Right cardiac atrium (tissue), 5 donors: ENCODE results near the gene NPY4R2. TPM values are rescaled to one million over a fixed set of nuclear protein-coding genes. Genes with fewer than 3 reads are reported as not detected.
"Not testable (repeated sequence)": the region's sequence is repeated elsewhere in the genome, so short reads cannot be mapped to it uniquely, and the experiment has no call there.

Experiments
- ATAC-seq, 2 donors: fragments of 200-7000 bp; cut with Tn5 transposase; one replicate each; pipeline versions ENCODE4 v1.8.0 to v1.9.1; 2020; ENCODE audit warnings: moderate library complexity in 2 of 2, mild to moderate bottlenecking in 1 of 2
- DNase-seq, 3 donors: peaks; one replicate each; pipeline ENCODE4 v3.0.0-alpha.2; 2020
- H3K27ac ChIP-seq: one replicate; pipeline ENCODE4 v1.5.1; 2013; ENCODE audit warnings: mild to moderate bottlenecking, low read length, control low read depth, moderate library complexity
- H3K27me3 ChIP-seq: one replicate; pipeline ENCODE4 v1.6.1; 2013; ENCODE audit not compliant: control insufficient read depth, insufficient read depth
- H3K4me1 ChIP-seq: one replicate; pipeline ENCODE4 v1.6.1; 2013; ENCODE audit warnings: low read length; ENCODE audit not compliant: control insufficient read depth, insufficient read depth
- H3K4me3 ChIP-seq: one replicate; pipeline ENCODE4 v1.5.1; 2013; ENCODE audit warnings: low read length, control low read depth
- H3K9me3 ChIP-seq: one replicate; pipeline ENCODE4 v1.6.1; 2013; ENCODE audit warnings: low read length; ENCODE audit not compliant: control insufficient read depth
- WGBS: extraction: QIAGEN DNeasy Blood & Tissue Kit; methylation state at CpG from one replicate; pipeline ENCODE4 v1.1.7; 2013; 5-methylcytosine and 5-hydroxymethylcytosine counted together
- intact Hi-C, 4 donors: fragments of 100-400 bp; cut with DNase I; formaldehyde crosslinking; loops; one replicate each; pipeline versions ENCODE4 v1.11.0 to v1.14.0; 2022 to 2023
- polyA plus RNA-seq: library from polyadenylated mRNA; stranded (reverse); fragments of 200-250 nt; gene quantifications from one replicate; pipeline ENCODE4 v1.2.3, GENCODE V29; 2013
- total RNA-seq, 4 donors: library from RNA; stranded (reverse); fragmentation: NEBNext Ultra II Directional; extraction: Animal tissue kit (Norgen Biotek cat#: 25700); gene quantifications; one replicate each; pipeline ENCODE4 v1.2.1, GENCODE V29; 2021
- donor health status: healthy with polysubstance abuse.
- donor health status: DM: no; HTN: yes; CAD: no.
- donor health status: DM: no; HTN: no; CAD: no.
- donor health status: DM: no; HTN: yes; CAD: no; lungs with severe emphysema.
- donor health status: DM: yes; HTN: yes; CAD: no.

The NPY4R2 gene
- total and polyA plus RNA-seq, 5 donors: 0.14 to 0.76 (median 0.46) TPM

- H3K9me3 ChIP-seq: not testable (repeated sequence)
Observed at GRCh38 chr10:47897813-47898212, 20.6 kb upstream of the NPY4R2 start.

GRCh38 chr10:47909333-47909732 lies 9.1 kb upstream of the NPY4R2 start:
- H3K4me3 ChIP-seq, H3K27ac ChIP-seq, H3K27me3 ChIP-seq, intact Hi-C loops, DNase-seq, H3K9me3 ChIP-seq, H3K4me1 ChIP-seq, ATAC-seq: not testable (repeated sequence)
- 67% methylated on average over 1 of the region's 1 CpG for WGBS

More at GRCh38 chr10:47897813-47898212, 20.6 kb upstream of the NPY4R2 start:
- H3K4me1 ChIP-seq, H3K4me3 ChIP-seq, DNase-seq, H3K27me3 ChIP-seq, H3K27ac ChIP-seq, ATAC-seq, intact Hi-C loops: not testable (repeated sequence)
- no CpG with 5 or more reads among the region's 2 CpGs for WGBS

GRCh38 chr10:47910486-47910885 lies 8.0 kb upstream of the NPY4R2 start:
- H3K4me1 ChIP-seq, H3K4me3 ChIP-seq, intact Hi-C loops, H3K27me3 ChIP-seq, ATAC-seq, H3K27ac ChIP-seq, DNase-seq, H3K9me3 ChIP-seq: not testable (repeated sequence)
- 77% methylated on average over 3 of the region's 4 CpGs for WGBS

DNA sequence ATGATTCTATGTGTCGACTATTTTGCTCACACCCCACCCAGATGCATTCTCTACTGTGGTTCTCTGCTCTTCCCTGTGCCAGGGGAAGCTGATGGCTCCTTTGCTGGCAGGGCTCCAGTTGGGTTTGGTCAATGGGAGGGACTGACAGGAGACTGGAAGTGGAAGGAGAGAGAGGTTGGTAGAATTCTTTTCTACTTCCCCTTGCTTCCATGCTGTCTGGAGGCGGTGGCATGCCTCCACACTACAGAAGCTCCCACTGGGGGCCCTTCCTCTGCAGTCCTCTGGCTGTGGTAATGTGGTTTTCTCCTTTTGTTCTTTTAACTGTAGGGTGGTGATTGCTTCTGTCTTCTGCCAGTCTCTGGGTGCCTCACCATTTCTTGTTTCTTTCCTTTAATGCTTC lies 4.4 kb upstream of the NPY4R2 start:
- DNase-seq, H3K27me3 ChIP-seq, H3K4me3 ChIP-seq, ATAC-seq, H3K27ac ChIP-seq, intact Hi-C loops, H3K9me3 ChIP-seq, H3K4me1 ChIP-seq: not testable (repeated sequence)
- no CpG with 5 or more reads among the region's 2 CpGs for WGBS

- WGBS: no CpG with 5 or more reads among the region's 4 CpGs
- intact Hi-C loops: not testable (repeated sequence)
Observed at GRCh38 chr10:47915849-47916548, 2.5 kb upstream of the NPY4R2 start.

GRCh38 chr10:47920610-47921009 lies 2.1 kb downstream of the NPY4R2 start:
- H3K9me3 ChIP-seq, H3K27ac ChIP-seq, DNase-seq, H3K4me1 ChIP-seq, intact Hi-C loops, ATAC-seq, H3K4me3 ChIP-seq, H3K27me3 ChIP-seq: not testable (repeated sequence)
- WGBS: 80% methylated on average over 1 of the region's 2 CpGs

More at GRCh38 chr10:47915849-47916548, 2.5 kb upstream of the NPY4R2 start:
- DNase-seq, H3K9me3 ChIP-seq, H3K4me1 ChIP-seq, H3K27me3 ChIP-seq, H3K4me3 ChIP-seq, H3K27ac ChIP-seq: not testable (repeated sequence)
- peak; percentile 29 to 64 for ATAC-seq

- H3K9me3 ChIP-seq, H3K4me1 ChIP-seq, H3K27me3 ChIP-seq, ATAC-seq, H3K27ac ChIP-seq, H3K4me3 ChIP-seq, intact Hi-C loops: not testable (repeated sequence)
- 96% methylated on average over 6 of the region's 10 CpGs for WGBS
- DNase-seq: peak in 1 of 3 donors; percentile 10
Observed at GRCh38 chr10:47922503-47922902, 4.0 kb downstream of the NPY4R2 start.

DNA sequence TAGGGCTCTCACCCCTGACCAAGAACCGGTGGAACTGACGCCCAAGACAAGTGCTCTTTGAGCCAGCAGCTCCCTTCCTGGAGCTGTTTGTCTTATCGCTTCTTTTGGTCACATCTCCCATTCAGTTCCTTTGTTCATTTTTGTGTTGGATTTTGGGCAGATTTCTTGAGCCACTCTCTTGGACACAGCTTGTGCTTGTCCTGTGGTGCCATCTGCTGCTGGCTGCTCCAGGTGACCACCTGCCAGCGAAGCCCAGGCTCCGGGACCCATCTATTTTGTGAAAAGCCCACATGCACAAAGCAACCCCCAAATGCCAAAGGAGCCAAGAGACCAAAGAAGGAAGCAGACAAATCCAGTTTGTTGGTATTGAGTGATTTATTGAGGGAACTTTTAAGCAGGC lies 6.2 kb downstream of the NPY4R2 start:
- H3K27ac ChIP-seq, H3K4me3 ChIP-seq, ATAC-seq, DNase-seq, H3K27me3 ChIP-seq, H3K9me3 ChIP-seq, intact Hi-C loops, H3K4me1 ChIP-seq: not testable (repeated sequence)
- 84% methylated on average over 3 of the region's 5 CpGs for WGBS

GRCh38 chr10:47927147-47927916 lies 8.9 kb downstream of the NPY4R2 start:
- H3K27me3 ChIP-seq, ATAC-seq, H3K4me1 ChIP-seq, DNase-seq, H3K4me3 ChIP-seq, intact Hi-C loops, H3K9me3 ChIP-seq, H3K27ac ChIP-seq: not testable (repeated sequence)
- WGBS: no CpG with 5 or more reads among the region's 9 CpGs

DNA sequence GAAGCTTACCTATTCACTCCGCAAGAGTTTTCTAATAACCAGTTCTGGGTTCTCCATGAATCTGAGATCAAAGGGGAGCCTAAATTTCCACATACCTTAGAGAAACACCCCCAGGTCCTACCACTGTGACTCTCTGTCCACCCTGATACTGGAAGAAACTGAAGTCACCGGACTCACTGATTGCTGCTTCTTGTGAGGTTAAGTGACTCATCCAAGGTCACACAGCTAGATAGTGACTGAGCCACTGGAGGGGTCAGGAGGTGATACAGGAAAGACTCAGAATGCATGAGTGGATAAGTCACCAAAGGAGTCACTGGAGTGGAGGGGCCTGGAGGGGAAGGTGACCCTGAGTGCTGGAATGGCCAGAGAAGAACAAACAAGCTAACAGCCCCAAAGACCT lies 9.8 kb downstream of the NPY4R2 start:
- intact Hi-C loops, H3K4me1 ChIP-seq, H3K27me3 ChIP-seq, H3K9me3 ChIP-seq, ATAC-seq, H3K4me3 ChIP-seq, DNase-seq, H3K27ac ChIP-seq: not testable (repeated sequence)
- WGBS: no CpG with 5 or more reads among the region's 2 CpGs

GRCh38 chr10:47932824-47933223 lies 14.4 kb downstream of the NPY4R2 start:
- H3K27me3 ChIP-seq, intact Hi-C loops, H3K4me1 ChIP-seq, H3K4me3 ChIP-seq, DNase-seq, ATAC-seq, H3K27ac ChIP-seq, H3K9me3 ChIP-seq: not testable (repeated sequence)
- WGBS: no CpG with 5 or more reads among the region's 1 CpG
